ENCODE measurements around the gene SNAP47. TPM values are rescaled to one million over a fixed set of nuclear protein-coding genes. Genes with fewer than 3 reads are reported as not detected.
A peak's percentile ranks its signal among the peaks of the same experiment; 100 is the strongest.

Gene SNAP47
- total RNA-seq, 4 donors from 2014 or later: 35.8 to 51.0 (median 42.9) TPM

GRCh38 chr1:227766015-227766634 is 30.9 kb downstream of the SNAP47 start:
- H3K9me3 ChIP-seq: no peaks in the 10 kb centered on the region
- no peak for TF ChIP-seq CTCF (IDR thresholded peaks at IDR 0.05)
- no peak for TF ChIP-seq EP300 (IDR thresholded peaks at IDR 0.05)
- no peak for TF ChIP-seq POLR2AphosphoS5 (IDR thresholded peaks at IDR 0.05)
- no peak for TF ChIP-seq POLR2A (IDR thresholded peaks at IDR 0.05)
- peaks cover 25% of the 10 kb centered on the region for H3K4me1 ChIP-seq
- peak in 1 of 2 donors; percentile 74 for DNase-seq (ENCODE audit: low spot score in 2 of 2)
- WGBS: 81% methylated on average over 12 of the region's 17 CpGs
- H3K4me3 ChIP-seq: no peak overlapping the region
- no peaks in the 10 kb centered on the region for H3K27me3 ChIP-seq
- H3K36me3 ChIP-seq: peaks cover 46% of the 10 kb centered on the region
- no peak overlapping the region for H3K27ac ChIP-seq

- TF ChIP-seq POLR2A (IDR thresholded peaks at IDR 0.05) (no peak), POLR2AphosphoS5 (IDR thresholded peaks at IDR 0.05) (no peak), EP300 (IDR thresholded peaks at IDR 0.05) (no peak), CTCF (IDR thresholded peaks at IDR 0.05) (no peak)
- Histone ChIP-seq H3K9me3 (no peaks in the 10 kb centered on the region), H3K4me1 (peaks cover 25% of the 10 kb centered on the region), H3K27me3 (no peaks in the 10 kb centered on the region), H3K27ac (no peak overlapping the region), H3K36me3 (peaks cover 44% of the 10 kb centered on the region), H3K4me3 (no peak overlapping the region)
- WGBS: 76% methylated on average over 16 of the region's 19 CpGs
- DNase-seq (ENCODE audit: low spot score in 2 of 2): peak in 1 of 2 donors; percentile 64
Measured at GRCh38 chr1:227766653-227767277, 31.5 kb downstream of the SNAP47 start.

- H3K27me3 ChIP-seq: no peaks in the 10 kb centered on the region
- TF ChIP-seq EP300 (IDR thresholded peaks at IDR 0.05) (no peak), CTCF (IDR thresholded peaks at IDR 0.05) (no peak), POLR2A (IDR thresholded peaks at IDR 0.05) (no peak), POLR2AphosphoS5 (IDR thresholded peaks at IDR 0.05) (no peak)
- no peak overlapping the region for H3K27ac ChIP-seq
- H3K9me3 ChIP-seq: no peaks in the 10 kb centered on the region
- 82% methylated on average over 5 of the region's 6 CpGs for WGBS
- peaks cover 44% of the 10 kb centered on the region for H3K36me3 ChIP-seq
- H3K4me3 ChIP-seq: no peak overlapping the region
- DNase-seq (ENCODE audit: low spot score in 2 of 2): no peak
- peaks cover 17% of the 10 kb centered on the region for H3K4me1 ChIP-seq
Measured at GRCh38 chr1:227767401-227768124, 32.3 kb downstream of the SNAP47 start.

GRCh38 chr1:227768125-227768439 is 32.8 kb downstream of the SNAP47 start:
- H3K27ac ChIP-seq: no peak overlapping the region
- H3K4me3 ChIP-seq: no peak overlapping the region
- no peak for DNase-seq (ENCODE audit: low spot score in 2 of 2)
- H3K4me1 ChIP-seq: peaks cover 12% of the 10 kb centered on the region
- whole genome bisulfite sequencing: 88% methylated on average over 6 of the region's 7 CpGs
- H3K9me3 ChIP-seq: no peaks in the 10 kb centered on the region
- TF ChIP-seq CTCF (IDR thresholded peaks at IDR 0.05) (no peak), POLR2AphosphoS5 (IDR thresholded peaks at IDR 0.05) (no peak), POLR2A (IDR thresholded peaks at IDR 0.05) (no peak), EP300 (IDR thresholded peaks at IDR 0.05) (no peak)
- H3K36me3 ChIP-seq: peaks cover 44% of the 10 kb centered on the region
- no peaks in the 10 kb centered on the region for H3K27me3 ChIP-seq

GRCh38 chr1:227768640-227769039 is 33.4 kb downstream of the SNAP47 start:
- Histone ChIP-seq H3K4me3 (no peak overlapping the region), H3K9me3 (no peaks in the 10 kb centered on the region), H3K36me3 (peaks cover 44% of the 10 kb centered on the region), H3K27ac (no peak overlapping the region), H3K27me3 (no peaks in the 10 kb centered on the region), H3K4me1 (peaks cover 6% of the 10 kb centered on the region)
- 97% methylated on average over 6 of the region's 6 CpGs for WGBS
- TF ChIP-seq POLR2A (IDR thresholded peaks at IDR 0.05): no peak
- no peak for DNase-seq (ENCODE audit: low spot score in 2 of 2)
